Activated CD4-positive, alpha-beta T cell treated with anti-CD3 and anti-CD28 coated beads for 1 hour (primary cell): ENCODE results near the gene CALY.

Source experiments
- DNase-seq: peaks from one replicate; pipeline ENCODE4 v3.0.0-alpha.2; 2020

The CALY gene

GRCh38 chr10:133282846-133283390 lies 53.8 kb downstream of the CALY start:
- no peak for DNase-seq

GRCh38 chr10:133281628-133282372 lies 54.9 kb downstream of the CALY start:
- DNase-seq, result no peak

- DNase-seq, result no peak
Measured at GRCh38 chr10:133281084-133281483, 55.6 kb downstream of the CALY start.

GRCh38 chr10:133280391-133281059 lies 56.2 kb downstream of the CALY start:
- DNase-seq, result no peak

- no peak for DNase-seq
Measured at GRCh38 chr10:133279326-133280226, 57.1 kb downstream of the CALY start.

- DNase-seq, result no peak
Measured at GRCh38 chr10:133278577-133279265, 58.0 kb downstream of the CALY start.

- DNase-seq, result no peak
Measured at GRCh38 chr10:133277993-133278576, 58.6 kb downstream of the CALY start.

GRCh38 chr10:133277277-133277992 lies 59.3 kb downstream of the CALY start:
- DNase-seq, result no peak

GRCh38 chr10:133276435-133277201 lies 60.1 kb downstream of the CALY start, which contains the start of gene ADAM8:
TSS of gene ADAM8 (minus strand) at chr10:133276868. CDS start at chr10:133276817, 51 bp downstream.
- peak; percentile 48 for DNase-seq

- no peak for DNase-seq
Measured at GRCh38 chr10:133276100-133276434, 60.6 kb downstream of the CALY start.

- no peak for DNase-seq
Measured at GRCh38 chr10:133275684-133276092, 61.0 kb downstream of the CALY start.

- peak; percentile 69 for DNase-seq
Measured at GRCh38 chr10:133274751-133275683, 61.7 kb downstream of the CALY start.
